HG03442 (cell line): ENCODE results near the gene MMS22L.

Experiments
- ATAC-seq: cut with Tn5 transposase; IDR thresholded peaks from one replicate; pipeline ENCODE4 v1.9.1; 2021; ENCODE audit warnings: mild to moderate bottlenecking, moderate library complexity; ENCODE audit not compliant: unreplicated experiment

The MMS22L gene

GRCh38 chr6:97145691-97146090 is 137.3 kb downstream of the MMS22L start:
- no peak for ATAC-seq

GRCh38 chr6:97141756-97142155 is 141.3 kb downstream of the MMS22L start:
- ATAC-seq = no peak

GRCh38 chr6:97138581-97138980 is 144.4 kb downstream of the MMS22L start:
- ATAC-seq = no peak

DNA sequence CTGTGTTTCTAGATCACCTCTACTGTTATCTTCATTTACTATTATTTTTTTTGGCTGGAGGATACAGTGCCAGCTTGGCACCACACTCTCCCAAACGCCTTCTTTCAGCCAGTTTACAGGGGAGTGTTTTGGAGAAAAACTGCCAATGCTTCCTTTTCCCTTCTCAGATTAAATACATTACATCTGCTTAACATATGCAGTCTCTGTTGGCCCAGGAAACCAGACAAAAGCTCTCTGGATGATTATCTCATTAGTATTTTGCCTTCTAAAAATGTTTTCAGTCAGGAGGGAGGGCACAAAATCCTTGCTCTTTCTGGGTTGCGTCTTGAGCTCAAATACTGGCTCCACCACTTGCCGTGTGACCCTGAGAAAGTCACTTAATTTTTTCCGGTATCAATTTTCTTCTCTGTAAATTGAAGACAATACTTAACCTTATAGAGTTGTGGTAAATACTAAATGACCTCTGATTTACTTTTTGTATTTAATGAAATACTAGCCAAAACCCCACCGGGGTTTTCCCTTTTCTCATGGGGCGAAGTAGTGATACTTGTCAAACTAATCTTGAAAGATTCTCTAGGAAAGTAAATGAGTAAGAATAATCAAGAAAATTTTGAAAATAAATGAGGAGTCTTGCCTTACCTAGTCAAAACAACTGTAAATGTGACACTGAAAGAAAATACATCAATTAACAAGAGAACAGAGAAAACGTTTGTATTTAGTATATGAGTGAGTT is 146.2 kb downstream of the MMS22L start:
- ATAC-seq = no peak

- ATAC-seq = no peak
Measured at GRCh38 chr6:97133067-97133466, 149.9 kb downstream of the MMS22L start.

- ATAC-seq = no peak
Measured at GRCh38 chr6:97129106-97129505, 153.9 kb downstream of the MMS22L start.

GRCh38 chr6:97128507-97128906 is 154.5 kb downstream of the MMS22L start:
- no peak for ATAC-seq

- no peak for ATAC-seq
Measured at GRCh38 chr6:97123652-97124051, 159.4 kb downstream of the MMS22L start.

DNA sequence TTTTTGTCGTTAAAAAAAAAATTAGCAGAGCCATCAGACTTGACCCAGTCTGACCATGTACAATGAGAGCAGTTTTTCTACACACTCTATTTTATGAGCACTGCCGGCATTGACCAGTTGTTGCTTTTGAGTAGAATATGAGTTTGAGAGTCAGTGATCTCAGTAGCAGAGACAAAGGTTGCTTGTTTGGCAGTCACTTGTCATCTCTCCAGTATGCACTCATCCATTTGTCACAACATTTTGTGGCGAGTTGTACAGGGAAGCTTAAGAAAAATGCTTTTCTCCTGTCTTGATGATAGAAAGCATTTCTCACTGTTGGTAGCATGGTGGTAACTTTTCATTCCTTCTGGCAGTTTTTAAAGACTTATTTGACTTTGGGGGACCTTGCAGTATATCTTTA is 159.9 kb downstream of the MMS22L start:
- ATAC-seq = no peak

GRCh38 chr6:97120511-97120910 is 162.5 kb downstream of the MMS22L start:
- ATAC-seq = no peak

GRCh38 chr6:97114645-97115044 is 168.4 kb downstream of the MMS22L start:
- ATAC-seq = no peak

DNA sequence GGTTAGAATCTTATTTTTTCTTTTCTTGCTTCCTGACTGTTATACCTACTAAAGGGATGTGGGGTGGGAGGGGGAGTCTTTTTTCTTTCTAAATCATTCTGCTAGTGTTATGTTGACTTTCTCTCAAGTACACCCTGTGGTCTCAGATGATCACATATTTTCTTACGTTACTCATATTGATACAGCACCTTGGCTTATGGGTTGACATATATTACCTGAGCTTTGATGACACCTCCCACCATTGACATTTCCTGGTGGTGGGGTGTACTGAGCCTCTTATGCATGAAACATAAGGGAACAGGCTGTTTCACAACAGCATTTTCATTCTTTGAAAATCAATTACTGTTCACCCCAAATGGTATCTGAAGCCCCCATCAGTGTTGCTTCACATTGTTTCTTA is 169.8 kb downstream of the MMS22L start:
- ATAC-seq = no peak

GRCh38 chr6:97111243-97111642 is 171.8 kb downstream of the MMS22L start:
- no peak for ATAC-seq

GRCh38 chr6:97110626-97111025 is 172.4 kb downstream of the MMS22L start:
- no peak for ATAC-seq

DNA sequence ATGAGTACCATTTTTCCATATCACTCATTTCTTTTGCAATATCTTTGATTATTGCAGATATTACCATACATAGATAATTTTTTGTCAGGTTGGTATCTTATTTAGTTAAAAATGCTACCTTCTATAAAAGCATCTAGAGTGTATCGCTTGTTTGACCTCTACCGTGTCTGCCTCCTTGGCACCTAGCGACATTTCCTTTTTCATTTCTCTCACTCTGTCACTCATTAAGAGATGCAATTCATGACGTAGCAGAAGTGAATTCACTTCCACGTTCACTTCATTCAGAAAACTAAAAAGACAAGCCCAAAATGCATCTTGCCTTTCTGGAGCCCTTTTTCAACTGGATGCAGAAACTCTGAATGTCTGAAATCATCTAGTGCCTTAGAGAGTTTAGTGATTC is 172.9 kb downstream of the MMS22L start:
- no peak for ATAC-seq

GRCh38 chr6:97109444-97109843 is 173.6 kb downstream of the MMS22L start:
- ATAC-seq = no peak

GRCh38 chr6:97102145-97102790 is 180.7 kb downstream of the MMS22L start:
- no peak for ATAC-seq

- no peak for ATAC-seq
Measured at GRCh38 chr6:97100696-97101095, 182.3 kb downstream of the MMS22L start.

GRCh38 chr6:97097068-97098047 is 185.7 kb downstream of the MMS22L start:
- ATAC-seq = no peak

DNA sequence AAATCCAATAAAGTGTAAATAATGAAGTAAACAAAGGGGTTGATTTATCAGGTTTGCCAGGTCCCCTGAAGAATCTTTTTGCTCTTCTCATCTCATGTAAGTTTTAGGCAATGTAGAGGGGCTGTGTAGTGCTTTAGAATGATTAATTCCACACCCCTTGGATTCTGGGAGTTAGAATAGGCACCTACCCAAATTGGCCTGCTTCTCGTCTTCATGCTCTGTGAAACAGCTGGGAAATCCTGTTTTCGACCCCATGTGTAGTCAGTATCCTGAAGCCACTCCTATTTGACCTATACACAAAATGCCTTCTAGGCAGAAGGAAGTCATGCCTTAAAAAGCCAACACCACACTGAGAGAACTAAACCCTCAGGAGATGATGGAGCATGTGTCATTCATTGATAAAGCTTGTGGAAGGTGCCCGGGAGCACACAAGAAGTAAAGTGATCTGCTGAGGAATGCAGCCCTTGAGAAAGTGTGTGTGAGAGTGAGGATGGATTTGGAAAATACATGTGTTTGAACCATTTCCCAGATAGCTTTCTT is 187.6 kb downstream of the MMS22L start:
- no peak for ATAC-seq

DNA sequence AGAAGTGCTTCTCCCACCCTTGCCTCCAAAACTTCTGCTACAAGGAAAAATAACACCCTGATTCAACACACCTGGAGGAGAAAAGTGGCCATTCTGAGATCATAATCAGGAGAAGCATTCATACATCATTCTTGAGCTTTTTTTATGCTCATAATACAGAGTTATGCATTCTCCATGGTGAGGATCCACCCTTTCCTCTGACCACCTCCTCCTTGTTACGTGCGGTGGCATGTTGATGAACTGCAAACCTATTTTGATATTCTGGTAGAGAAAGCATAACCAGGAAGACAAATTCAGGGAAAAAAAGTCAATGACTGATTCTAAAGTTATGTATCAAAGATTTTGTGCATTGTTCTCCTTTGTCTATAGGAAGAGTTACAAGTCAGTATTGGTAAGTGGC is 188.6 kb downstream of the MMS22L start:
- no peak for ATAC-seq
